22Rv1 (cell line): Measurements from ENCODE around the gene NEFH.

Experiments
- H3K27ac ChIP-seq: fragments of 450-650 bp; 2 replicates; pipeline ENCODE4 v1.5.1; 2017
- CTCF ChIP-seq: fragments of 450-650 bp; IDR thresholded peaks from 2 replicates; pipeline ENCODE4 v1.5.1; 2017; ENCODE audit warnings: mild to moderate bottlenecking
- ZFX ChIP-seq: fragments of 450-650 bp; IDR thresholded peaks from 2 replicates; pipeline ENCODE4 v1.6.1; 2017; ENCODE audit warnings: antibody characterized with exemption, borderline replicate concordance

Gene NEFH

GRCh38 chr22:29454276-29454675, 25.7 kb upstream of the NEFH start:
- TF ChIP-seq CTCF, result no peak
- no peak for TF ChIP-seq ZFX
- no peak overlapping the region for H3K27ac ChIP-seq

GRCh38 chr22:29456211-29456671, 23.8 kb upstream of the NEFH start:
- TF ChIP-seq ZFX, result no peak
- no peak overlapping the region for H3K27ac ChIP-seq

- TF ChIP-seq ZFX, result no peak
- no peak for TF ChIP-seq CTCF
- H3K27ac ChIP-seq, result no peak overlapping the region
These were observed 22.3 kb upstream of the NEFH start for GRCh38 chr22:29457730-29458129.

- H3K27ac ChIP-seq, result no peak overlapping the region
- TF ChIP-seq CTCF (no peak), ZFX (no peak)
These were observed 21.5 kb upstream of the NEFH start for GRCh38 chr22:29458551-29458950.

- H3K27ac ChIP-seq, result no peak overlapping the region
- no peak for TF ChIP-seq CTCF
- TF ChIP-seq ZFX, result no peak
These were observed 20.2 kb upstream of the NEFH start for GRCh38 chr22:29459773-29460172.

- TF ChIP-seq ZFX, result no peak
- TF ChIP-seq CTCF, result no peak
These were observed 18.8 kb upstream of the NEFH start for GRCh38 chr22:29461263-29461662.

GRCh38 chr22:29463629-29464028, 16.4 kb upstream of the NEFH start:
- no peak overlapping the region for H3K27ac ChIP-seq
- TF ChIP-seq ZFX (no peak), CTCF (no peak)

More at GRCh38 chr22:29461263-29461662, 18.8 kb upstream of the NEFH start:
- H3K27ac ChIP-seq, result no peak overlapping the region

- no peak overlapping the region for H3K27ac ChIP-seq
- TF ChIP-seq CTCF (no peak), ZFX (no peak)
These were observed 15.4 kb upstream of the NEFH start for GRCh38 chr22:29464581-29464980.
